ENCODE results near the gene CACNA1C.

Gene CACNA1C

GRCh38 chr12:2173971-2174370 lies 121.2 kb downstream of the CACNA1C start:
- DNase-seq: no peak

- no peak for DNase-seq
Measured at GRCh38 chr12:2177003-2177402, 124.2 kb downstream of the CACNA1C start.

- no peak for DNase-seq
Measured at GRCh38 chr12:2177751-2178150, 125.0 kb downstream of the CACNA1C start.

GRCh38 chr12:2179058-2179457 lies 126.3 kb downstream of the CACNA1C start:
- DNase-seq: no peak

GRCh38 chr12:2179953-2180736 lies 127.4 kb downstream of the CACNA1C start:
- DNase-seq: no peak

- no peak for DNase-seq
Measured at GRCh38 chr12:2180737-2181082, 127.9 kb downstream of the CACNA1C start.

GRCh38 chr12:2183556-2184541 lies 131.1 kb downstream of the CACNA1C start:
- no peak for DNase-seq

- DNase-seq: no peak
Measured at GRCh38 chr12:2185751-2186341, 133.1 kb downstream of the CACNA1C start.

GRCh38 chr12:2187195-2187945 lies 134.6 kb downstream of the CACNA1C start:
- DNase-seq: no peak

GRCh38 chr12:2190085-2190484 lies 137.3 kb downstream of the CACNA1C start:
- DNase-seq: no peak

GRCh38 chr12:2190896-2191533 lies 138.2 kb downstream of the CACNA1C start:
- DNase-seq: no peak

- DNase-seq: no peak
Measured at GRCh38 chr12:2191534-2192153, 138.9 kb downstream of the CACNA1C start.

- no peak for DNase-seq
Measured at GRCh38 chr12:2192231-2192630, 139.4 kb downstream of the CACNA1C start.

GRCh38 chr12:2194060-2194459 lies 141.3 kb downstream of the CACNA1C start:
- no peak for DNase-seq

- DNase-seq: no peak
Measured at GRCh38 chr12:2194571-2194970, 141.8 kb downstream of the CACNA1C start.

- DNase-seq: no peak
Measured at GRCh38 chr12:2195085-2195484, 142.3 kb downstream of the CACNA1C start.

GRCh38 chr12:2198005-2198501 lies 145.3 kb downstream of the CACNA1C start:
- no peak for DNase-seq

- no peak for DNase-seq
Measured at GRCh38 chr12:2198542-2198941, 145.8 kb downstream of the CACNA1C start.

- DNase-seq: no peak
Measured at GRCh38 chr12:2205996-2206395, 153.2 kb downstream of the CACNA1C start.

GRCh38 chr12:2208837-2209635 lies 156.2 kb downstream of the CACNA1C start:
- no peak for DNase-seq

GRCh38 chr12:2211119-2211518 lies 158.3 kb downstream of the CACNA1C start:
- DNase-seq: no peak
